Esophagus muscularis mucosa (tissue), 4 donors: ENCODE measurements around the gene ZP2. TPM values are rescaled to one million over a fixed set of nuclear protein-coding genes. Genes with fewer than 3 reads are reported as not detected.

Experiments
- DNase-seq: peaks from one replicate; pipeline ENCODE4 v3.0.0-alpha.2; 2017; ENCODE audit errors: extremely low spot score
- H3K27ac ChIP-seq, 4 donors: fragments of 200-600 bp; sonication (generic); replicated peaks in 1 of 4; 1 replicate in 3 of 4; 2 replicates in 1 of 4; pipeline ENCODE4 v1.5.1; 2016 to 2019; ENCODE audit warnings: mild to moderate bottlenecking in 1 of 4
- H3K27me3 ChIP-seq, 4 donors: fragments of 200-600 bp; sonication (generic); one replicate each; pipeline versions ENCODE4 v1.5.1 to v1.6.0; 2016 to 2019
- H3K36me3 ChIP-seq, 4 donors: fragments of 200-600 bp; sonication (generic); one replicate each; pipeline ENCODE4 v1.5.1; 2016 to 2019
- H3K4me1 ChIP-seq, 4 donors: fragments of 200-600 bp; sonication (generic); one replicate each; pipeline ENCODE4 v1.5.1; 2016 to 2019
- H3K4me3 ChIP-seq, 4 donors: fragments of 200-600 bp; sonication (generic); 1 replicate in 2 of 4; 2 replicates in 2 of 4; pipeline ENCODE4 v1.5.1; 2016 to 2019; ENCODE audit warnings: mild to moderate bottlenecking in 4 of 4, moderate library complexity in 1 of 4
- H3K9me3 ChIP-seq, 4 donors: fragments of 200-600 bp; sonication (generic); 1 replicate in 3 of 4; 2 replicates in 1 of 4; pipeline ENCODE4 v1.5.1; 2016 to 2019
- CTCF ChIP-seq, 3 experiments: fragments of 200-600 bp in 2 of 3; fragments of 450-650 bp in 1 of 3; sonication (generic) in 2 of 3; IDR thresholded peaks; one replicate each; pipeline ENCODE4 v1.5.1; 2017 to 2019; ENCODE audit warnings: antibody characterized with exemption in 3 of 3, mild to moderate bottlenecking in 2 of 3, moderate library complexity in 1 of 3
- EP300 ChIP-seq: sonication (generic); formaldehyde crosslinking; IDR thresholded peaks from one replicate; pipeline ENCODE4 v1.6.1; 2017; ENCODE audit warnings: antibody characterized with exemption
- POLR2A ChIP-seq: fragments of 450-650 bp; IDR thresholded peaks from one replicate; pipeline ENCODE4 v1.6.1; 2017; ENCODE audit warnings: antibody characterized with exemption, moderate library complexity, mild to moderate bottlenecking, low read depth
- POLR2AphosphoS5 ChIP-seq, 2 donors: sonication (generic); formaldehyde crosslinking; IDR thresholded peaks; one replicate each; pipeline ENCODE4 v1.6.1; 2017; ENCODE audit warnings: antibody characterized with exemption in 2 of 2
- WGBS: methylation state at CpG from one replicate; pipeline ENCODE4 v1.1.5; 2018; 5-methylcytosine and 5-hydroxymethylcytosine counted together
- intact Hi-C: fragments of 100-400 bp; cut with DNase I; formaldehyde crosslinking; loops from one replicate; pipeline ENCODE4 v1.15.1; 2023
- total RNA-seq, 4 donors: library from RNA; depleted of rRNA; stranded (reverse); fragments of >200 nt; gene quantifications; one replicate each; pipeline versions ENCODE4 v1.1.0 to v1.2.1, GENCODE V29; 2016

Gene ZP2
- total RNA-seq, result not detected

- Histone ChIP-seq H3K27me3 (peaks cover 0 to 16% (median 0%) of the 10 kb centered on the region in 4 donors), H3K27ac (no peak within 1 kb of the TSS), H3K4me1 (no peaks in the 10 kb centered on the region), H3K4me3 (no peak within 1 kb of the TSS), H3K9me3 (no peaks in the 10 kb centered on the region), H3K36me3 (no peaks in the 10 kb centered on the region)
- DNase-seq, result no peak
- intact Hi-C loops, result no loop called here
- 59% methylated on average over 5 of the region's 5 CpGs for WGBS
- TF ChIP-seq EP300, result no peak
- no peak for TF ChIP-seq POLR2A
- TF ChIP-seq POLR2AphosphoS5 (IDR thresholded peaks at IDR 0.05), result no peak
- TF ChIP-seq CTCF (IDR thresholded peaks at IDR 0.05), result no peak
Measured at GRCh38 chr16:21211486-21211885, at the start of gene ZP2. Gene ZP2, minus strand, starts transcription at chr16:21211574. Its CDS starts 27 bp downstream, at chr16:21211547.

GRCh38 chr16:21257284-21257683 is 45.9 kb upstream of the ZP2 start:
- no peaks in the 10 kb centered on the region for H3K9me3 ChIP-seq
- H3K4me3 ChIP-seq, result no peak overlapping the region
- TF ChIP-seq POLR2AphosphoS5 (IDR thresholded peaks at IDR 0.05), result no peak
- no peak for TF ChIP-seq POLR2A
- no peak for TF ChIP-seq CTCF (IDR thresholded peaks at IDR 0.05)
- TF ChIP-seq EP300, result no peak
- no peak for DNase-seq
- peaks cover 0 to 14% (median 0%) of the 10 kb centered on the region in 4 donors for H3K36me3 ChIP-seq
- 95% methylated on average over 4 of the region's 4 CpGs for WGBS
- intact Hi-C loops, result no loop called here
- peaks cover 0 to 6% (median 0%) of the 10 kb centered on the region in 4 donors for H3K27me3 ChIP-seq
- no peak overlapping the region for H3K27ac ChIP-seq
- peaks cover 0 to 5% (median 0%) of the 10 kb centered on the region in 4 donors for H3K4me1 ChIP-seq

- peaks cover 0 to 2% (median 0%) of the 10 kb centered on the region in 4 donors for H3K4me1 ChIP-seq
- no peak for DNase-seq
- H3K36me3 ChIP-seq, result peaks cover 0 to 14% (median 0%) of the 10 kb centered on the region in 4 donors
- no peak overlapping the region for H3K27ac ChIP-seq
- peaks cover 0 to 12% (median 0%) of the 10 kb centered on the region in 4 donors for H3K27me3 ChIP-seq
- intact Hi-C loops, result no loop called here
- TF ChIP-seq POLR2AphosphoS5 (IDR thresholded peaks at IDR 0.05) (no peak), CTCF (IDR thresholded peaks at IDR 0.05) (no peak), EP300 (no peak), POLR2A (no peak)
- H3K9me3 ChIP-seq, result no peaks in the 10 kb centered on the region
- no peak overlapping the region for H3K4me3 ChIP-seq
- 90% methylated on average over 2 of the region's 2 CpGs for WGBS
Measured at GRCh38 chr16:21256636-21257035, 45.3 kb upstream of the ZP2 start.

GRCh38 chr16:21253470-21253869 is 42.1 kb upstream of the ZP2 start:
- H3K4me3 ChIP-seq, result no peak overlapping the region
- 88% methylated on average over 3 of the region's 3 CpGs for WGBS
- DNase-seq, result no peak
- peaks cover 0 to 6% (median 0%) of the 10 kb centered on the region in 4 donors for H3K36me3 ChIP-seq
- H3K27ac ChIP-seq, result no peak overlapping the region
- no peak for TF ChIP-seq CTCF (IDR thresholded peaks at IDR 0.05)
- no peak for TF ChIP-seq POLR2A
- no peak for TF ChIP-seq EP300
- no peak for TF ChIP-seq POLR2AphosphoS5 (IDR thresholded peaks at IDR 0.05)
- H3K9me3 ChIP-seq, result no peaks in the 10 kb centered on the region
- H3K27me3 ChIP-seq, result peaks cover 0 to 23% (median 0%) of the 10 kb centered on the region in 4 donors
- intact Hi-C loops, result no loop called here
- H3K4me1 ChIP-seq, result no peaks in the 10 kb centered on the region
